ENCODE data around the gene SAMD8. TPM values are rescaled to one million over a fixed set of nuclear protein-coding genes. Genes with fewer than 3 reads are reported as not detected.
A peak's percentile ranks its signal among the peaks of the same experiment; 100 is the strongest.
"Not testable (repeated sequence)": the region's sequence is repeated elsewhere in the genome, so short reads cannot be mapped to it uniquely, and the experiment has no call there.

Gene SAMD8
- total RNA-seq, 1 donor from 2014 or later: 16.5 TPM

- intact Hi-C loops (cut with DNase I): no loop called here
- peak in 1 of 2 donors; percentile 42 for DNase-seq (ENCODE audit: low spot score in 2 of 2)
- H3K4me3 ChIP-seq: no peak overlapping the region
- TF ChIP-seq CTCF (IDR thresholded peaks at IDR 0.05): no peak
- H3K4me1 ChIP-seq: no peaks in the 10 kb centered on the region
- no peaks in the 10 kb centered on the region for H3K27me3 ChIP-seq
- no peak overlapping the region for H3K27ac ChIP-seq
- no peaks in the 10 kb centered on the region for H3K9me3 ChIP-seq
- no peaks in the 10 kb centered on the region for H3K36me3 ChIP-seq
These were observed 8.4 kb upstream of the SAMD8 start for GRCh38 chr10:75102830-75103673.

GRCh38 chr10:75103881-75104686 lies 7.4 kb upstream of the SAMD8 start:
- Histone ChIP-seq H3K9me3 (no peaks in the 10 kb centered on the region), H3K4me3 (no peak overlapping the region), H3K27ac (no peak overlapping the region), H3K4me1 (no peaks in the 10 kb centered on the region), H3K27me3 (no peaks in the 10 kb centered on the region), H3K36me3 (no peaks in the 10 kb centered on the region)
- peak in 1 of 2 donors; percentile 52 for DNase-seq (ENCODE audit: low spot score in 2 of 2)
- no peak for TF ChIP-seq CTCF (IDR thresholded peaks at IDR 0.05)
- intact Hi-C loops (cut with DNase I): no loop called here

GRCh38 chr10:75104842-75105241 lies 6.6 kb upstream of the SAMD8 start:
- Histone ChIP-seq H3K4me3 (no peak overlapping the region), H3K4me1 (no peaks in the 10 kb centered on the region), H3K27ac (no peak overlapping the region), H3K27me3 (no peaks in the 10 kb centered on the region), H3K9me3 (no peaks in the 10 kb centered on the region), H3K36me3 (no peaks in the 10 kb centered on the region)
- peak in 1 of 2 donors; percentile 21 for DNase-seq (ENCODE audit: low spot score in 2 of 2)
- no peak for TF ChIP-seq CTCF (IDR thresholded peaks at IDR 0.05)
- intact Hi-C loops (cut with DNase I): no loop called here

- no peaks in the 10 kb centered on the region for H3K36me3 ChIP-seq
- no peak for TF ChIP-seq CTCF (IDR thresholded peaks at IDR 0.05)
- DNase-seq (ENCODE audit: low spot score in 2 of 2): peak in 1 of 2 donors; percentile 49
- peaks cover 0 to under 1% of the 10 kb centered on the region in 2 donors for H3K4me1 ChIP-seq
- intact Hi-C loops (cut with DNase I): no loop called here
- H3K27ac ChIP-seq: no peak overlapping the region
- no peaks in the 10 kb centered on the region for H3K27me3 ChIP-seq
- H3K4me3 ChIP-seq: no peak overlapping the region
- H3K9me3 ChIP-seq: no peaks in the 10 kb centered on the region
These were observed 5.8 kb upstream of the SAMD8 start for GRCh38 chr10:75105576-75106197.

GRCh38 chr10:75106242-75106641 lies 5.2 kb upstream of the SAMD8 start:
- no peak overlapping the region for H3K4me3 ChIP-seq
- H3K27ac ChIP-seq: no peak overlapping the region
- intact Hi-C loops (cut with DNase I): no loop called here
- H3K4me1 ChIP-seq: peaks cover 0 to 3% of the 10 kb centered on the region in 2 donors
- TF ChIP-seq CTCF (IDR thresholded peaks at IDR 0.05): no peak
- peak in 1 of 2 donors; percentile 42 for DNase-seq (ENCODE audit: low spot score in 2 of 2)
- H3K9me3 ChIP-seq: no peaks in the 10 kb centered on the region
- no peaks in the 10 kb centered on the region for H3K36me3 ChIP-seq
- H3K27me3 ChIP-seq: no peaks in the 10 kb centered on the region

GRCh38 chr10:75106891-75107290 lies 4.6 kb upstream of the SAMD8 start:
- H3K27ac ChIP-seq; intact Hi-C loops (cut with DNase I); H3K36me3 ChIP-seq; H3K9me3 ChIP-seq; H3K27me3 ChIP-seq; H3K4me3 ChIP-seq; H3K4me1 ChIP-seq: not testable (repeated sequence)
- peak in 1 of 2 donors; percentile 51 for DNase-seq (ENCODE audit: low spot score in 2 of 2)
